ENCODE measurements around the gene SMIM5.
A peak's percentile ranks its signal among the peaks of the same experiment; 100 is the strongest.

SMIM5 gene

GRCh38 chr17:75683583-75683982 lies 50.3 kb downstream of the SMIM5 start:
- Histone ChIP-seq H3K4me3 (ENCODE audit: low read length) (no peak overlapping the region), H3K36me3 (ENCODE audit: insufficient read depth, low read depth, low read length) (peaks cover 46% of the 10 kb centered on the region), H3K9me3 (ENCODE audit: insufficient read depth, low read depth, low read length) (no peaks in the 10 kb centered on the region), H3K4me1 (ENCODE audit: insufficient read depth, low read length) (no peaks in the 10 kb centered on the region; the same call in 1 of the 2 replicates), H3K9ac (ENCODE audit: low read depth, low read length) (no peak overlapping the region), H3K27ac (ENCODE audit: low read length) (no peak overlapping the region), H3K27me3 (ENCODE audit: insufficient read depth, low read length) (no peaks in the 10 kb centered on the region)

- H3K27ac ChIP-seq (ENCODE audit: low read length): no peak overlapping the region
- H3K4me1 ChIP-seq (ENCODE audit: insufficient read depth, low read length): no peaks in the 10 kb centered on the region; the same call in 1 of the 2 replicates
- H3K4me3 ChIP-seq (ENCODE audit: low read length): no peak overlapping the region
- H3K36me3 ChIP-seq (ENCODE audit: insufficient read depth, low read depth, low read length): peaks cover 44% of the 10 kb centered on the region
- H3K27me3 ChIP-seq (ENCODE audit: insufficient read depth, low read length): no peaks in the 10 kb centered on the region
- no peaks in the 10 kb centered on the region for H3K9me3 ChIP-seq (ENCODE audit: insufficient read depth, low read depth, low read length)
- no peak overlapping the region; the same call in 1 of the 2 replicates for H3K9ac ChIP-seq (ENCODE audit: low read depth, low read length)
Measured at GRCh38 chr17:75684249-75684648, 51.0 kb downstream of the SMIM5 start.

GRCh38 chr17:75684924-75685323 lies 51.7 kb downstream of the SMIM5 start:
- peaks cover 40% of the 10 kb centered on the region for H3K36me3 ChIP-seq (ENCODE audit: insufficient read depth, low read depth, low read length)
- H3K9ac ChIP-seq (ENCODE audit: low read depth, low read length): no peak overlapping the region
- no peaks in the 10 kb centered on the region for H3K9me3 ChIP-seq (ENCODE audit: insufficient read depth, low read depth, low read length)
- no peak overlapping the region for H3K27ac ChIP-seq (ENCODE audit: low read length)
- H3K4me3 ChIP-seq (ENCODE audit: low read length): no peak overlapping the region
- no peaks in the 10 kb centered on the region for H3K27me3 ChIP-seq (ENCODE audit: insufficient read depth, low read length)
- no peaks in the 10 kb centered on the region; the same call in 1 of the 2 replicates for H3K4me1 ChIP-seq (ENCODE audit: insufficient read depth, low read length)

- Histone ChIP-seq H3K9me3 (ENCODE audit: insufficient read depth, low read depth, low read length) (no peaks in the 10 kb centered on the region), H3K36me3 (ENCODE audit: insufficient read depth, low read depth, low read length) (peaks cover 35% of the 10 kb centered on the region), H3K27me3 (ENCODE audit: insufficient read depth, low read length) (no peaks in the 10 kb centered on the region), H3K4me1 (ENCODE audit: insufficient read depth, low read length) (no peaks in the 10 kb centered on the region; the same call in 1 of the 2 replicates), H3K9ac (ENCODE audit: low read depth, low read length) (no peak overlapping the region), H3K27ac (ENCODE audit: low read length) (no peak overlapping the region), H3K4me3 (ENCODE audit: low read length) (no peak overlapping the region)
Measured at GRCh38 chr17:75685499-75685898, 52.3 kb downstream of the SMIM5 start.

- peaks cover 10% of the 10 kb centered on the region for H3K4me1 ChIP-seq (ENCODE audit: insufficient read depth, low read length)
- no peak overlapping the region for H3K27ac ChIP-seq (ENCODE audit: low read length)
- peaks cover 38% of the 10 kb centered on the region for H3K36me3 ChIP-seq (ENCODE audit: insufficient read depth, low read depth, low read length)
- H3K9ac ChIP-seq (ENCODE audit: low read depth, low read length): peak overlapping the region; percentile 15; the same call in 1 of the 2 replicates
- H3K27me3 ChIP-seq (ENCODE audit: insufficient read depth, low read length): no peaks in the 10 kb centered on the region
- no peaks in the 10 kb centered on the region for H3K9me3 ChIP-seq (ENCODE audit: insufficient read depth, low read depth, low read length)
- no peak overlapping the region for H3K4me3 ChIP-seq (ENCODE audit: low read length)
Measured at GRCh38 chr17:75688209-75688825, 55.1 kb downstream of the SMIM5 start.

GRCh38 chr17:75689441-75689873 lies 56.2 kb downstream of the SMIM5 start:
- Histone ChIP-seq H3K36me3 (ENCODE audit: insufficient read depth, low read depth, low read length) (peaks cover 38% of the 10 kb centered on the region), H3K4me3 (ENCODE audit: low read length) (no peak overlapping the region), H3K9ac (ENCODE audit: low read depth, low read length) (no peak overlapping the region), H3K9me3 (ENCODE audit: insufficient read depth, low read depth, low read length) (no peaks in the 10 kb centered on the region), H3K27me3 (ENCODE audit: insufficient read depth, low read length) (no peaks in the 10 kb centered on the region), H3K27ac (ENCODE audit: low read length) (no peak overlapping the region), H3K4me1 (ENCODE audit: insufficient read depth, low read length) (peaks cover 19% of the 10 kb centered on the region)
